HEK293 (cell line): ENCODE results near the gene ACOT2.

Experiments used
- CTCF ChIA-PET: fragments of 350-600 bp; formaldehyde crosslinking; extraction: SDS; loops from one replicate; lab custom pipeline; 2021; ENCODE audit warnings: antibody characterized with exemption; lab: Yijun Ruan, JAX
- POLR2A ChIA-PET: fragments of 300-600 bp; formaldehyde crosslinking; extraction: SDS; loops from one replicate; lab custom pipeline; 2020; ENCODE audit warnings: antibody characterized with exemption, inconsistent platforms; lab: Yijun Ruan, JAX
- H3K27ac ChIP-seq: fragments of 200-500 bp; sonication (Bioruptor generic); 2 replicates; pipeline ENCODE4 v1.5.1; 2014; ENCODE audit warnings: low read depth, low read length, control low read depth, inconsistent platforms; ENCODE audit errors: extremely low read depth
- H3K36me3 ChIP-seq, 2 experiments: fragments of 200-500 bp in 1 of 2; sonication (Bioruptor generic) in 1 of 2; 1 replicate in 1 of 2; 2 replicates in 1 of 2; pipeline ENCODE4 v1.5.1; 2014 to 2017; ENCODE audit warnings: inconsistent platforms in 2 of 2, low read length in 2 of 2; ENCODE audit not compliant: control insufficient read depth in 2 of 2, insufficient read depth in 1 of 2
- H3K4me1 ChIP-seq: fragments of 200-500 bp; sonication (Bioruptor generic); 2 replicates; pipeline ENCODE4 v1.5.1; 2014; ENCODE audit warnings: mild to moderate bottlenecking, low read length, inconsistent platforms; ENCODE audit not compliant: control insufficient read depth, insufficient read depth
- H3K4me3 ChIP-seq: 2 replicates; pipeline ENCODE4 v1.5.1; 2011; ENCODE audit warnings: low read depth, mild to moderate bottlenecking, control low read depth, low read length, moderate library complexity
- H3K9me3 ChIP-seq: fragments of 200-500 bp; sonication (Bioruptor generic); 2 replicates; pipeline ENCODE4 v1.5.1; 2014; ENCODE audit warnings: low read depth, low read length, inconsistent platforms; ENCODE audit not compliant: control insufficient read depth, insufficient read depth
- AEBP2 ChIP-seq: fragments of 450-650 bp; formaldehyde crosslinking; IDR thresholded peaks from 2 replicates; pipeline ENCODE4 v1.5.1; 2016; ENCODE audit warnings: missing biosample characterization, missing genetic modification characterization, borderline replicate concordance
- BCL11A ChIP-seq: fragments of 450-650 bp; formaldehyde crosslinking; IDR thresholded peaks from 2 replicates; pipeline ENCODE4 v1.5.1; 2016; ENCODE audit warnings: low read depth, missing biosample characterization, missing genetic modification characterization
- GLIS1 ChIP-seq: fragments of 450-650 bp; formaldehyde crosslinking; IDR thresholded peaks from 2 replicates; pipeline ENCODE4 v1.5.1; 2016; ENCODE audit warnings: missing biosample characterization, missing genetic modification characterization
- KLF10 ChIP-seq: fragments of 450-650 bp; IDR thresholded peaks from 2 replicates; pipeline ENCODE4 v1.5.1; 2018; ENCODE audit warnings: missing biosample characterization, mild to moderate bottlenecking, missing genetic modification characterization
- KLF16 ChIP-seq: fragments of 450-650 bp; formaldehyde crosslinking; IDR thresholded peaks from 2 replicates; pipeline ENCODE4 v1.5.1; 2017; ENCODE audit warnings: missing biosample characterization, missing genetic modification characterization
- KLF7 ChIP-seq: fragments of 450-650 bp; formaldehyde crosslinking; IDR thresholded peaks from 2 replicates; pipeline ENCODE4 v1.5.1; 2016; ENCODE audit warnings: missing biosample characterization, missing genetic modification characterization, borderline replicate concordance
- MZF1 ChIP-seq: fragments of 450-650 bp; formaldehyde crosslinking; IDR thresholded peaks from 2 replicates; pipeline ENCODE4 v1.5.1; 2017; ENCODE audit warnings: missing biosample characterization, missing genetic modification characterization, borderline replicate concordance
- OVOL3 ChIP-seq: fragments of 450-650 bp; formaldehyde crosslinking; IDR thresholded peaks from 2 replicates; pipeline ENCODE4 v1.5.1; 2016; ENCODE audit warnings: missing biosample characterization, missing genetic modification characterization
- REPIN1 ChIP-seq: fragments of 450-650 bp; formaldehyde crosslinking; IDR thresholded peaks from 2 replicates; pipeline ENCODE4 v1.5.1; 2017; ENCODE audit warnings: missing biosample characterization, missing genetic modification characterization, low read depth
- SETDB1 ChIP-seq: IDR thresholded peaks from one replicate; pipeline ENCODE4 v1.6.1; 2017; ENCODE audit warnings: mild to moderate bottlenecking, low read length, moderate library complexity, mixed read lengths; ENCODE audit not compliant: insufficient read length
- ZBTB1 ChIP-seq: fragments of 450-650 bp; formaldehyde crosslinking; IDR thresholded peaks from 2 replicates; pipeline ENCODE4 v1.5.1; 2016; ENCODE audit warnings: missing biosample characterization, missing genetic modification characterization
- ZFP69B ChIP-seq: fragments of 450-650 bp; formaldehyde crosslinking; IDR thresholded peaks from 2 replicates; pipeline ENCODE4 v1.5.1; 2016; ENCODE audit warnings: missing biosample characterization, missing genetic modification characterization
- ZNF114 ChIP-seq: fragments of 450-650 bp; formaldehyde crosslinking; IDR thresholded peaks from 2 replicates; pipeline ENCODE4 v1.5.0; 2017; ENCODE audit warnings: missing biosample characterization, missing genetic modification characterization
- ZNF169 ChIP-seq: fragments of 450-650 bp; formaldehyde crosslinking; IDR thresholded peaks from 2 replicates; pipeline ENCODE4 v1.5.1; 2016; ENCODE audit warnings: missing biosample characterization, missing genetic modification characterization
- ZNF292 ChIP-seq: fragments of 450-650 bp; formaldehyde crosslinking; IDR thresholded peaks from 2 replicates; pipeline ENCODE4 v1.5.1; 2016; ENCODE audit warnings: low read depth, missing biosample characterization, missing genetic modification characterization, borderline replicate concordance
- ZNF341 ChIP-seq: fragments of 450-650 bp; formaldehyde crosslinking; IDR thresholded peaks from 2 replicates; pipeline ENCODE4; 2016; ENCODE audit warnings: low read depth, missing biosample characterization, missing genetic modification characterization
- ZNF354C ChIP-seq: fragments of 450-650 bp; formaldehyde crosslinking; IDR thresholded peaks from 2 replicates; pipeline ENCODE4 v1.5.1; 2016; ENCODE audit warnings: missing biosample characterization, missing genetic modification characterization, low read depth, borderline replicate concordance
- ZNF488 ChIP-seq: fragments of 450-650 bp; formaldehyde crosslinking; IDR thresholded peaks from 2 replicates; pipeline ENCODE4 v1.5.1; 2016; ENCODE audit warnings: missing biosample characterization, missing genetic modification characterization
- ZNF555 ChIP-seq: fragments of 450-650 bp; formaldehyde crosslinking; conservative IDR thresholded peaks from 2 replicates; pipeline ENCODE4 v1.5.1; 2017; ENCODE audit warnings: missing biosample characterization, mild to moderate bottlenecking, missing genetic modification characterization, inconsistent platforms
- ZNF558 ChIP-seq: fragments of 450-650 bp; formaldehyde crosslinking; IDR thresholded peaks from 2 replicates; pipeline ENCODE4 v1.5.1; 2016; ENCODE audit warnings: missing biosample characterization, missing genetic modification characterization
- ZNF571 ChIP-seq: fragments of 450-650 bp; formaldehyde crosslinking; IDR thresholded peaks from 2 replicates; pipeline ENCODE4 v1.5.0; 2017; ENCODE audit warnings: missing biosample characterization, missing genetic modification characterization
- ZSCAN23 ChIP-seq: fragments of 450-650 bp; formaldehyde crosslinking; IDR thresholded peaks from 2 replicates; pipeline ENCODE4 v1.5.1; 2016; ENCODE audit warnings: missing biosample characterization, missing genetic modification characterization
- ZXDB ChIP-seq: fragments of 450-650 bp; formaldehyde crosslinking; IDR thresholded peaks from 2 replicates; pipeline ENCODE4 v1.5.1; 2016; ENCODE audit warnings: missing biosample characterization, missing genetic modification characterization
- TF ChIP-seq, protein P1 (sequence below): fragments of 450-650 bp; formaldehyde crosslinking; IDR thresholded peaks from 2 replicates; pipeline ENCODE4 v1.5.1; 2016; ENCODE audit warnings: missing biosample characterization, missing genetic modification characterization, borderline replicate concordance
- TF ChIP-seq, protein P2 (sequence below): fragments of 450-650 bp; formaldehyde crosslinking; IDR thresholded peaks from 2 replicates; pipeline ENCODE4 v1.5.1; 2017; ENCODE audit warnings: missing biosample characterization, missing genetic modification characterization
- TF ChIP-seq, protein P3 (sequence below): fragments of 450-650 bp; formaldehyde crosslinking; IDR thresholded peaks from 2 replicates; pipeline ENCODE4 v1.5.1; 2016; ENCODE audit warnings: missing biosample characterization, missing genetic modification characterization

The ACOT2 gene

DNA sequence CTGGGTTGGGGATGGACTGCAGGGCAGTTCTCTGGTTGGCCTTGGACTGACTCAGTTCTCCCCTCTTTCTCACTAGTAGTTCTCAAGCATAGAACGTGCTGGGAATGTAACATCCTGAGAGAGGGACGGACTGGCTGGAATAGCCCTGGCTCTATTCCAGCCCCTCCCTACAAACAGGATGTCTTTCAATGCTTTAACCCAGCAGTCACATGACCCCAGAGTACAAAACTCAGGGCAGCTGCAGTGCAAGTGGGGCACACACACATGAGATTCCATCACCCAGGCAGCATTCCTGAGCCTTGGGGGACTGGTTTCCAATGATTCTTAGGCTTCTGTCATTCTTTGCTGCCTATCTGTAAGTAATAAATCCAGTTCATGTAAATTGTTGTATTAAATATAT is 41.7 kb downstream of the ACOT2 start:
- no peaks in the 10 kb centered on the region for H3K9me3 ChIP-seq
- ChIA-PET CTCF (no interaction called here), POLR2A (no interaction called here)
- H3K4me1 ChIP-seq, result no peaks in the 10 kb centered on the region
- no peaks in the 10 kb centered on the region for H3K36me3 ChIP-seq
- no peak overlapping the region for H3K27ac ChIP-seq
- no peak overlapping the region for H3K4me3 ChIP-seq
- TF ChIP-seq, protein P1, sequence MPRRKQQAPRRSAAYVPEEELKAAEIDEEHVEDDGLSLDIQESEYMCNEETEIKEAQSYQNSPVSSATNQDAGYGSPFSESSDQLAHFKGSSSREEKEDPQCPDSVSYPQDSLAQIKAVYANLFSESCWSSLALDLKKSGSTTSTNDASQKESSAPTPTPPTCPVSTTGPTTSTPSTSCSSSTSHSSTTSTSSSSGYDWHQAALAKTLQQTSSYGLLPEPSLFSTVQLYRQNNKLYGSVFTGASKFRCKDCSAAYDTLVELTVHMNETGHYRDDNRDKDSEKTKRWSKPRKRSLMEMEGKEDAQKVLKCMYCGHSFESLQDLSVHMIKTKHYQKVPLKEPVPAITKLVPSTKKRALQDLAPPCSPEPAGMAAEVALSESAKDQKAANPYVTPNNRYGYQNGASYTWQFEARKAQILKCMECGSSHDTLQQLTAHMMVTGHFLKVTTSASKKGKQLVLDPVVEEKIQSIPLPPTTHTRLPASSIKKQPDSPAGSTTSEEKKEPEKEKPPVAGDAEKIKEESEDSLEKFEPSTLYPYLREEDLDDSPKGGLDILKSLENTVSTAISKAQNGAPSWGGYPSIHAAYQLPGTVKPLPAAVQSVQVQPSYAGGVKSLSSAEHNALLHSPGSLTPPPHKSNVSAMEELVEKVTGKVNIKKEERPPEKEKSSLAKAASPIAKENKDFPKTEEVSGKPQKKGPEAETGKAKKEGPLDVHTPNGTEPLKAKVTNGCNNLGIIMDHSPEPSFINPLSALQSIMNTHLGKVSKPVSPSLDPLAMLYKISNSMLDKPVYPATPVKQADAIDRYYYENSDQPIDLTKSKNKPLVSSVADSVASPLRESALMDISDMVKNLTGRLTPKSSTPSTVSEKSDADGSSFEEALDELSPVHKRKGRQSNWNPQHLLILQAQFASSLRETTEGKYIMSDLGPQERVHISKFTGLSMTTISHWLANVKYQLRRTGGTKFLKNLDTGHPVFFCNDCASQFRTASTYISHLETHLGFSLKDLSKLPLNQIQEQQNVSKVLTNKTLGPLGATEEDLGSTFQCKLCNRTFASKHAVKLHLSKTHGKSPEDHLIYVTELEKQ (tag by site-specific recombination), result no peak
- TF ChIP-seq ZNF169, result no peak
- no peak for TF ChIP-seq KLF7
- no peak for TF ChIP-seq ZNF292 (tag by site-specific recombination)
- TF ChIP-seq ZNF341 (tag by site-specific recombination), result peak; percentile 55
- TF ChIP-seq ZSCAN23 (tag by site-specific recombination), result no peak
- TF ChIP-seq SETDB1, result peak; percentile 59
- TF ChIP-seq ZXDB, result no peak
- TF ChIP-seq, all 188 proteins: peak for 2

DNA sequence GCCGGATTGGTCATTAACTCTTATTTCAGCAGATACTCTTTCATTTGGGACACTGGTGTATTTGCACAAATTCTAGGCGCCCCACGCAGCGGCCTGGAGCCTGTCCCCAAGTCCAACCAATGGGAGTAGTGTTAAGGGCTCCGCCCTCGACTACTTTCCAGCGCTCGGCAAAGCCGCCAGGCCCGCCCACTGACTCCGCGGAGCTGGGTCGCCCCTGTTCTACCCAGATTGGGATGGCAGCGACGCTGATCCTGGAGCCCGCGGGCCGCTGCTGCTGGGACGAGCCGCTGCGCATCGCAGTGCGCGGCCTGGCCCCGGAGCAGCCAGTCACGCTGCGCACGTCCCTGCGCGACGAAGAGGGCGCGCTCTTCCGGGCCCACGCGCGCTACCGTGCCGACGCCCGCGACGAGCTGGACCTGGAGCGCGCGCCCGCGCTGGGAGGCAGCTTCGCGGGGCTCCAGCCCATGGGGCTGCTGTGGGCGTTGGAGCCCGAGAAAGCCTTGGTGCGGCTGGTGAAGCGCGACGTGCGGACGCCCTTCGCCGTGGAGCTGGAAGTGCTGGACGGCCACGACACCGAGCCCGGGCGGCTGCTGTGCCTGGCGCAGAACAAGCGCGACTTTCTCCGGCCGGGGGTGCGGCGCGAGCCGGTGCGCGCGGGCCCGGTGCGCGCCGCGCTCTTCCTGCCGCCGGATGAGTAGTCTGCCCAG is 43.5 kb downstream of the ACOT2 start, which contains the start of gene ACOT6:
ACOT6 (plus strand) TSS at position 179 of the 707 bp plus-strand sequence; CDS start at position 234, 55 bp downstream.
- H3K36me3 ChIP-seq, result no peaks in the 10 kb centered on the region
- ChIA-PET CTCF (interaction anchor here (0.6 to 1.0 kb wide), 2 partner anchors 122 to 1192 kb away, joined by 3 read pairs; partner anchors contain the start of gene RIOX1), POLR2A (interaction anchor here (0.6 to 2.1 kb wide), 4 partner anchors 11 to 44 kb away, joined by 3 to 6 read pairs (median 4); partner anchors contain the start of genes ACOT2 and ACOT4)
- H3K9me3 ChIP-seq, result no peaks in the 10 kb centered on the region
- H3K4me1 ChIP-seq, result no peaks in the 10 kb centered on the region
- H3K4me3 ChIP-seq, result peak within 1 kb of the TSS; percentile 57
- H3K27ac ChIP-seq, result peak within 1 kb of the TSS; percentile 47; the same call in 1 of the 2 replicates
- TF ChIP-seq ZNF571 (tag by site-specific recombination) (no peak), ZNF114 (tag by site-specific recombination) (no peak), ZBTB1 (tag by site-specific recombination) (no peak), KLF16 (tag by site-specific recombination) (no peak), ZNF488 (tag by site-specific recombination) (no peak), AEBP2 (tag by site-specific recombination) (no peak), ZNF555 (no peak), ZNF558 (no peak), MZF1 (no peak), ZFP69B (tag by site-specific recombination) (no peak), ZNF341 (tag by site-specific recombination) (no peak), REPIN1 (tag by site-specific recombination) (no peak), OVOL3 (tag by site-specific recombination) (no peak), ZNF354C (no peak), BCL11A (no peak), KLF10 (tag by site-specific recombination) (peak; percentile 26; the same call in 1 of the 2 replicates), GLIS1 (tag by site-specific recombination) (peak; percentile 11; the same call in 1 of the 2 replicates)
- TF ChIP-seq, protein P2, sequence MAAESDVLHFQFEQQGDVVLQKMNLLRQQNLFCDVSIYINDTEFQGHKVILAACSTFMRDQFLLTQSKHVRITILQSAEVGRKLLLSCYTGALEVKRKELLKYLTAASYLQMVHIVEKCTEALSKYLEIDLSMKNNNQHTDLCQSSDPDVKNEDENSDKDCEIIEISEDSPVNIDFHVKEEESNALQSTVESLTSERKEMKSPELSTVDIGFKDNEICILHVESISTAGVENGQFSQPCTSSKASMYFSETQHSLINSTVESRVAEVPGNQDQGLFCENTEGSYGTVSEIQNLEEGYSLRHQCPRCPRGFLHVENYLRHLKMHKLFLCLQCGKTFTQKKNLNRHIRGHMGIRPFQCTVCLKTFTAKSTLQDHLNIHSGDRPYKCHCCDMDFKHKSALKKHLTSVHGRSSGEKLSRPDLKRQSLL, result no peak
- TF ChIP-seq, protein P3, sequence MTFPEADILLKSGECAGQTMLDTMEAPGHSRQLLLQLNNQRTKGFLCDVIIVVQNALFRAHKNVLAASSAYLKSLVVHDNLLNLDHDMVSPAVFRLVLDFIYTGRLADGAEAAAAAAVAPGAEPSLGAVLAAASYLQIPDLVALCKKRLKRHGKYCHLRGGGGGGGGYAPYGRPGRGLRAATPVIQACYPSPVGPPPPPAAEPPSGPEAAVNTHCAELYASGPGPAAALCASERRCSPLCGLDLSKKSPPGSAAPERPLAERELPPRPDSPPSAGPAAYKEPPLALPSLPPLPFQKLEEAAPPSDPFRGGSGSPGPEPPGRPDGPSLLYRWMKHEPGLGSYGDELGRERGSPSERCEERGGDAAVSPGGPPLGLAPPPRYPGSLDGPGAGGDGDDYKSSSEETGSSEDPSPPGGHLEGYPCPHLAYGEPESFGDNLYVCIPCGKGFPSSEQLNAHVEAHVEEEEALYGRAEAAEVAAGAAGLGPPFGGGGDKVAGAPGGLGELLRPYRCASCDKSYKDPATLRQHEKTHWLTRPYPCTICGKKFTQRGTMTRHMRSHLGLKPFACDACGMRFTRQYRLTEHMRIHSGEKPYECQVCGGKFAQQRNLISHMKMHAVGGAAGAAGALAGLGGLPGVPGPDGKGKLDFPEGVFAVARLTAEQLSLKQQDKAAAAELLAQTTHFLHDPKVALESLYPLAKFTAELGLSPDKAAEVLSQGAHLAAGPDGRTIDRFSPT (tag by site-specific recombination), result no peak
